Activated T-cell treated with anti-CD3 and anti-CD28 coated beads for 24 hours (primary cell): ENCODE measurements around the gene PAN2.
A peak's percentile ranks its signal among the peaks of the same experiment; 100 is the strongest.
"Not testable (repeated sequence)": the region's sequence is repeated elsewhere in the genome, so short reads cannot be mapped to it uniquely, and the experiment has no call there.

Source experiments
- DNase-seq: peaks from one replicate; pipeline ENCODE4 v3.0.0-alpha.2; 2020; ENCODE audit warnings: low read depth

Gene PAN2

GRCh38 chr12:56341616-56342015 is 7.8 kb upstream of the PAN2 start:
- no peak for DNase-seq

DNA sequence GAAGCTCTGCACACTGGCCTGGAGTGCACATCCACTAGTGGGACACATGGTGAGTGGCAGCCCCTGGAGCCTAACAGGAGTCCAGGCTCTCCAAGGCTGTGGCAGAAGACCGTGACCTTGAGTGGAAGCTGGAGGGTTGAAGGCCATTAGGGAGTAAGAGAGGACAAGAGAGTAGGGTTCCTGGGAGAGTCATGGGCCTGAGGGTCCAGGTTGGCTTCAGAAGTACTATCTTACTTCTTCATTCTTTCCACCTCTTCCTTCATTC is 5.3 kb upstream of the PAN2 start:
- no peak for DNase-seq

DNA sequence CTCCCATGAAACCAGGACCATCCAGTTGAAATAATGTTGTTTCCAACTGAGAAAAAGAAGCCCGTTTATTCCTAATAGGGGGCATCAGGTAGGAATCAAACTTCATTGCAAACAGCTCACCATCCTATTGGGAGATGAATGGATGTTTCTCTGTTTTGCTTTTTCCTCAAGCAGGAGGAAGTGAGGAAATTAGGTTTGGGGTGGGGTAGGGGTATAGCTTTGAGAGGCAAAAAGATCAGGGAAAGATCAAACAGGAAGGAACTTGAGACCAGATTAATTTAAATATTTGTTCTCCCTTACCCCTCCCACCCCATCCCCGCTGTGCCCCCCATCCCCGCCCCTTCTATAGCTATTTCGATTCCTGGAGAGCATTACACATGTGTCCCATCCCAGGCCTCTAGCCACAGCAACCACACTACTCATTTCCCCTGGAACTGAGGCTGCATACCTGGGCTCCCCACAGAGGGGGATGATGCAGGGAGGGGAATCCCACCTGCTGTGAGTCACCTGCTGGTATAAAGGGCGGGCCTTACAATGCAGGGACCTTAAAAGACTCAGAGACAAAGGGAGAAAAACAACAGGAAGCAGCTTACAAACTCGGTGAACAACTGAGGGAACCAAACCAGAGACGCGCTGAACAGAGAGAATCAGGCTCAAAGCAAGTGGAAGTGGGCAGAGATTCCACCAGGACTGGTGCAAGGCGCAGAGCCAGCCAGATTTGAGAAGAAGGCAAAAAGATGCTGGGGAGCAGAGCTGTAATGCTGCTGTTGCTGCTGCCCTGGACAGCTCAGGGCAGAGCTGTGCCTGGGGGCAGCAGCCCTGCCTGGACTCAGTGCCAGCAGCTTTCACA is 4.7 kb upstream of the PAN2 start, which contains the start of gene IL23A:
IL23A (plus strand) TSS at position 577 of the 850 bp plus-strand sequence; CDS start at position 738, 161 bp downstream.
- DNase-seq, result peak; percentile 85

GRCh38 chr12:56337753-56338251 is 4.0 kb upstream of the PAN2 start:
- DNase-seq, result no peak

DNA sequence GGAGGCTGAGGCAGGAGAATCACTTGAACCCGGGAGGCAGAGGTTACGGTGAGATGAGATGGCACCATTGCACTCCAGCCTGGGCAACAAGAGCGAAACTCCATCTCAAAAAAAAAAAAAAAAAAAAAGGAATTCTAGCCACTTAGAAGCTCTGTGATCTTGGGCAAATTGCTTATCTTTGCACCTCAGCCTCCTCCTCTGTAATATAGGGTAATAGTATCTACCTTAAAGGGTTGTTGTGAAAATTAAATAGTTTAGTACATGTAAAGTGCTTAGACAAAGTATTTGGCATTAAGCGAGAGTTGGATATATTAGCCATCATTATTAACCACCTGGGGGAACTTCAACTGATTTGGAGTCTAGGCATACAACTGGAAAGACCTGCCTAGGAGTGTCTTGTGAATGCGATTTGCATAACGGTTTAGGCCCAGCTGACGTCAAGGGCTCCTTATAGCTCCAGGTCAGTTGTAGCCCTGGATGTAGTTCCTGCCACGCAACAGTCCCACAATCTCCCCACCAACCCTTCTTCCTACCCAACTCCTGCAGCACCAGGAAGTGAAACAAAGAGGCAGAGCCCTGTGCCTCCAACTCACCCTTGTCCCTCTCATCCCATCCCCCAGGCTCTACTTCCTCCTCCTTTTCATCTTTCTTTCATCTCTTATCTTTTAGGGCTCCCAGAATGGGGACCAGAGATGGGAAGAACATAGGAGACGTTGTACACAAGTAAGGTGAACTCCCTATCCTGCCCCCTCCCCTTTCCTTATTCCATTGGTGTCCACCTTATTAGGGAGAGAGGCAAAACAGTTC is 2.8 kb upstream of the PAN2 start:
- DNase-seq, result no peak

GRCh38 chr12:56335527-56335926 is 1.7 kb upstream of the PAN2 start:
- not testable (repeated sequence) for DNase-seq

DNA sequence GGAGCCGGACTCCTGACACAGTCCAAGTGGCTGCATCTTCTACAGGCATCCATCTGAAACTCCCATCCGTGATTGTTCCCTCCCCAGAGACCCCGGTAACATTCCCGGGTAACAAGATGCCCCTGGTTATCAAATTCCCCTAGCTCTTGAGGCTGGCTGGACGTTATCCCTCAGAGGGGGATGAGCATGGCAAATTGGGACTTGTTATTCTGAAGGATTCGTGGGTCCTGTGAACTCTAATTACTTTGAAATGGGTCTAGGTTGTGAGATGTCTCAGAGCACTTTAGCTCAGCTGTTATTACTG is 642 bp upstream of the PAN2 start:
- no peak for DNase-seq

- no peak for DNase-seq
These were observed 562 bp downstream of the PAN2 start for GRCh38 chr12:56333197-56333678.

DNA sequence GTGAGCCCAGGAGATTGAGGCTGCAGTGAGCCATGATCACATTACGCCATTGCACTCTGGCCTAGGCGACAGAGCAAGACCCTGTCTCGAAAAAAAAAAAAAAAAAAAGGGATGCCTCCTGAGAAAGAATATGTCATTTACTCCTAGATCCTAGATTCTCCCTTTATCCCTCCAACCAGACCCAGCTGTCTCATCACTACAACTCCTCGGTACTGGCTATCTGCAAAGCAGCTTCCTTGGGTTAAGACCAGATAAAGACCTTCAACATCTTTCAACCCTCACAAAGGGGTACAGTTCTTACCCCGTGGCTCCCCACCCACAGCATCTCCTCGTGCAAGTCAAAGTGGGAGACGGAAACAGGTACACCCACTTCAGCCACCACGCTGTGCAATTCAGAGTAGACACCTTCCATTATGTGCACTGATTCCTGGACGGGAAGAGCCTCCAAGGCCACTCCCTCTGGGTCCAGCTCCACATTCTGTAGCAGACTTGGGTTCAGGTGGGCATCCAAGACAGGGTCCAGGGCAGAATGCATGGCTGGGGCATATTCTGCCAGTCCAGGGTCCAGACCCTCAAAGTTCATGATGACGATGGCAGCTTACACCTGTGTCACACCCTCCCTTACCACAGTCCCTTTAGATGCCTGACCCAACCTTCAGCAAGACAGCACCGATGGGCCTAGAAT is 1.1 kb downstream of the PAN2 start:
- DNase-seq, result no peak

- DNase-seq, result no peak
These were observed 2.8 kb downstream of the PAN2 start for GRCh38 chr12:56330936-56331490.

- DNase-seq, result no peak
These were observed 7.3 kb downstream of the PAN2 start for GRCh38 chr12:56326533-56326932.

DNA sequence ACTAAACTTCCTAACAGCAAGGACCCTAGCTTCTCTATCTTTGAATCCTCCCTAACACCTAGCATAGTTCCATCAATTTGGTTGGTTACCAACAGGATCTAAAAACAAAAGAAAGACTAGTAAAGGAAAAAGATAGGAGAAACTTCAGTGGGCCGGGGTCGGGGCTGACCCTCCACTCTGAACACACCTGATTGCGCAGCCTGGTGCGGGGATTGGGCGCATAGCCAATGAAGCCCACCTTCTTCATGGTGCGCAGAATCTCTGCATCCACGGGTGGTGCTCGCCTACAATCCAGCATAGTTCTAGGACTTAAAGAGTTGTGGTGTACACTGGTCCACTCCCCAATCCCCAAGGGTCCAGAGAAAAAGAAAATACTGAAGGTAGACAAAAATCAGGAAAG is 7.7 kb downstream of the PAN2 start:
- no peak for DNase-seq

DNA sequence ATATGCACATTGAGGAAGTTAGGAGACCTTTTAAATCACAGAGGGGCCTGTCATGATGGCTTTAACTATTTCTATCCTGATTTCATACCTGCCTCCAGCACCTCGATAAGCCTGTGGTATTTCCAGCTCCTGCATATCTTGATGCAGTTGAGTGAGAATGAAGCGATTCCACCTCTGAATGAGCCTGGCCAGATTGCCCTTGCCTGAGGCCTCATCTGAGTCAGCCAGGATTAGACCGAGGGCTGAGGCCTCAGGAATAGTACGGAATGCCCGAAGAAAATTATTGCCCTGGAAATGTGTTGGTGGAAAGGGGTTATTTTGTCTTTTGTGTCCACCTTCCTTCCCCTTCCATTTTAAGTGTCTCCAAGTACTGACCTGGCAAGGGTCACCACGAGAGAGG is 9.6 kb downstream of the PAN2 start:
- DNase-seq, result no peak

DNA sequence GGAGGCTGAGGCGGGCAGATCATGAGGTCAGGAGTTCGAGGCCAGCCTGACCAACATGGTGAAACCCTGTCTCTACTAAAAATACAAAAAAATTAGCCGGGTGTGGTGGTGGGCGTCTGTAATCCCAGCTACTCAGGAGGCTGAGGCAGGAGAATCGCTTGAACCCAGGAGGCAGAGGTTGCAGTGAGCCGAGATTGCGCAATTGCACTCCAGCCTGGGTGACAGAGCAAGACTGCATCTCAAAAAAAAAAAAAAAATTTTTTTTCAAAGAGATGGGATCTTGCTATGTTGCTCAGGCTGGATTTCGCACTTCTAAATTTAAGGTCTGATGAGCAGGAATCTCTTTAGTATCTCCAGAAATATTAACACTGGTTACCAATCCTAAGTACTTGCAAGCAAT is 12.2 kb downstream of the PAN2 start:
- DNase-seq, result not testable (repeated sequence)

DNA sequence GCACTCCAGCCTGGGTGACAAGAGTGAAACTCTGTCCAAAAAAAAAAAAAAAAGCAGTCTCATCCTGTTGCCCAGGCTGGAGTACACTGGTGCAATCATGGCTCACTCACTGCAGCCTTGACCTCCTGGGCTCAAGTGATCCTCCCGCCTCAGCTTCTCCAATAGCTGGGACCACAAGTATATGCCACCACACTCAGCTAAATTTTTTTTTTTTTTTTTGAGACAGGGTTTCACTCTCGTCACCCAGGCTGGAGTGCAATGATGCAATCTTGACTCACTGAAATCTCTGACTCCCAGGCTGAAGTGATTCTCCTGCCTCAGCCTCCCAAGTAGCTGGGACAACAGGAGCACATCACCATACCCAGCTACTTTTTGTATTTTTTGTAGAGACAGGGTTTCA is 12.8 kb downstream of the PAN2 start:
- DNase-seq, result no peak

DNA sequence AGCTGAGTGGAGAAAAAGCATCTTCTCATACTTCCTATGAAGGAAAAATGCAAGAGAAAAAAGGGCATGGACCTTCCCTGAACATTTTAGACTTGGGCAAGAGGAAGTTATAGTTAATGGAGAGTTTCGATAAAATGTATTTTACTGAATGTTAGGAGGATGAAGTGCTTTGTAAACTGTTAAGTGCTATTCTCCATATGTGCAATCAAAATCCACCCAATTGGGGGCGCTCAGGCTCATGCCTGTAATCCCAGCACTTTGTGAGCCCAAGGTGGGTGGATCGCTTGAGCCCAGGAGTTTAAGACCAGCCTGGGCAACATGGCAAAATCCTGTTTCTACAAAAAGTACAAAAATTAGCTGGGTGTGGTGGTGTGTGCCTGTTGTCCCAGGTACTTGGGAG is 16.1 kb downstream of the PAN2 start:
- no peak for DNase-seq

- peak; percentile 89 for DNase-seq
These were observed 18.0 kb downstream of the PAN2 start, which contains the start of gene CNPY2 for GRCh38 chr12:56315622-56316473. Gene CNPY2 (minus strand): TSS chr12:56315988. CDS start chr12:56315217, 771 bp downstream.

DNA sequence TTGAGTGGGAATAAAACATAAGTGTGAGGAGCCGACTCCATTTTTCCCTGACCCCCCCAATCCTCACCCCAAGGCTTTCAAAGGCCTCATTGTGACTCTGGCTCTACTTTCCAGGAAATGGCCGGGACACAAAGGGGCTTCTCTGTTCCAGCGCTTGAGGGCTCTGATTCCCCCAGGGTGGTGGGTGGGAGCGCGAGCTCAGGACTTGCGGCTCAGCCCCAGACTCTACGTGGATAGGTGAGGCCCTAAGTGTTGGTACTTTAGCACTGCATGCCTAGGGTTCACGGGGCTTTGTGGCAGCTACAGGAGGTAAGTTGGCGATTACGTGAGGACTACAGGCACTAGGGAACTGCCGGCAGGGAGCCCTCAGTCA is 18.6 kb downstream of the PAN2 start:
- no peak for DNase-seq

DNA sequence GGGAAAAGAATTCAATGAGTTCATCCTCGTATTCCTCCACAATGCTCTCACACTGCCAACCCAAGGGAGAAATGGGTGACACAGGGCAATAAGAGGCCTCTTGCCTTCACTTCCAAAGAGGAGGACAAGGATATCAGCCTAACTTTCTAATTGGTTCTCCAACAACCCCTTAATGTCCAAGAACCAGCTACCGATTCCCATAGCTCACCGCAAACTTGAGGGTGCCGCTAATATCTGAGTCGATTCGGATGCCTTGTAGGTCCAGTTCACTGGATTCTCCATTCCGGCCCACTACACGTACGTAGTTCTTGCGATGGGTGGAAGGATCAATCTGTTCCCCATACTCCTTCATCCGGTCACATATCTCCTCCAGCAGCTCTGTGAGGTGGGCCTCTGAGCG is 22.8 kb downstream of the PAN2 start:
- DNase-seq, result no peak

DNA sequence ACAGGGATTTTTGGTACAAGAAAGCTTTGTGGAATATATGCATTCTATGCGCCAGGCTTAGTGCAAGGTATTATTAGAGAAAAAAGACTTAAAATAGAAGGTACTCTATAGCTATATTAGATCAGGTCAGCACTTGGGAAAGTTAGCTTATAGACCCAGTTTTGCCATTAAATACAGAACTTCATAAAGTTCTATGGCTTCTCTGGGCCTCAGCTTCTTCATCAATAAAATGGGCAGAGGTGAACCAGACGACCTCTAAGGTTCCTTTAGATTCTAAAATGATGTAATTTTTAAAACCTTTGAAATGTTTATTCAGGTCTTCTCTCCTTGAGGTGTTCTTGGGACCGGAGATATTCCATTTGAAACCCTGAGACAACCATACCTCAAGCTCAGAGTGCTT is 25.1 kb downstream of the PAN2 start:
- DNase-seq, result no peak

- no peak for DNase-seq
These were observed 26.4 kb downstream of the PAN2 start for GRCh38 chr12:56307221-56307965.
